Fibroblast of the aortic adventitia (primary cell): ENCODE measurements around the gene ARAP2. TPM values are rescaled to one million over a fixed set of nuclear protein-coding genes. Genes with fewer than 3 reads are reported as not detected.

Experiments used
- DNase-seq: peaks from one replicate; pipeline ENCODE4 v3.0.0-alpha.2; 2010; ENCODE audit warnings: low read depth
- H3K4me3 ChIP-seq: 2 replicates; pipeline ENCODE4 v1.5.1; 2011; ENCODE audit warnings: low read depth, mild to moderate bottlenecking, control low read depth, low read length, moderate library complexity
- total RNA-seq: library from RNA; depleted of rRNA; stranded (reverse); fragments of >200 nt; gene quantifications from 2 replicates; pipeline ENCODE4 v1.2.3, GENCODE V29; 2012; ENCODE audit warnings: low replicate concordance
- TF ChIP-seq, protein P1 (sequence below): IDR thresholded peaks from 2 replicates; pipeline ENCODE4 v1.5.1; 2011; ENCODE audit warnings: mild to moderate bottlenecking, low read length, control low read depth, inconsistent platforms; ENCODE audit not compliant: insufficient read depth

The ARAP2 gene
- total RNA-seq, 1 donor, result 0.63 TPM

DNA sequence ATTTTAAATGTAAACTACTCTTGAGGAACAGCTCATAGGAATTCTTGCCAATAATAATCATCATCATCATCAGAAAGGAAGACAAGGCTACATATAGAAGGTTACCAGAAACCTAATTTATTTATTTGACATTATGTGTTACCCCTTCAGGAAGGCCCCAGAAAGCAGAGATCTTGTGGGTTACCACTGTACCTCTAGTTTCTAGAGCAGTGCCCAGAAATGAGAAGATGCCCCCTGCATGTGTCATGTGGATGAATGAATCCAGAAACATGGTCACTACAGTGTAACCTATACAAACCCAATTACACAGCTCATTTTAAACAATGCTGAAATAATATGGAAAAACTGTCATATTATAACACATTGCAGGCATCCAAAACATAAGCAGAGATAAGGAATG is 70.4 kb downstream of the ARAP2 start:
- no peak overlapping the region for H3K4me3 ChIP-seq
- DNase-seq, result no peak
- TF ChIP-seq, protein P1, sequence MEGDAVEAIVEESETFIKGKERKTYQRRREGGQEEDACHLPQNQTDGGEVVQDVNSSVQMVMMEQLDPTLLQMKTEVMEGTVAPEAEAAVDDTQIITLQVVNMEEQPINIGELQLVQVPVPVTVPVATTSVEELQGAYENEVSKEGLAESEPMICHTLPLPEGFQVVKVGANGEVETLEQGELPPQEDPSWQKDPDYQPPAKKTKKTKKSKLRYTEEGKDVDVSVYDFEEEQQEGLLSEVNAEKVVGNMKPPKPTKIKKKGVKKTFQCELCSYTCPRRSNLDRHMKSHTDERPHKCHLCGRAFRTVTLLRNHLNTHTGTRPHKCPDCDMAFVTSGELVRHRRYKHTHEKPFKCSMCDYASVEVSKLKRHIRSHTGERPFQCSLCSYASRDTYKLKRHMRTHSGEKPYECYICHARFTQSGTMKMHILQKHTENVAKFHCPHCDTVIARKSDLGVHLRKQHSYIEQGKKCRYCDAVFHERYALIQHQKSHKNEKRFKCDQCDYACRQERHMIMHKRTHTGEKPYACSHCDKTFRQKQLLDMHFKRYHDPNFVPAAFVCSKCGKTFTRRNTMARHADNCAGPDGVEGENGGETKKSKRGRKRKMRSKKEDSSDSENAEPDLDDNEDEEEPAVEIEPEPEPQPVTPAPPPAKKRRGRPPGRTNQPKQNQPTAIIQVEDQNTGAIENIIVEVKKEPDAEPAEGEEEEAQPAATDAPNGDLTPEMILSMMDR, result no peak

DNA sequence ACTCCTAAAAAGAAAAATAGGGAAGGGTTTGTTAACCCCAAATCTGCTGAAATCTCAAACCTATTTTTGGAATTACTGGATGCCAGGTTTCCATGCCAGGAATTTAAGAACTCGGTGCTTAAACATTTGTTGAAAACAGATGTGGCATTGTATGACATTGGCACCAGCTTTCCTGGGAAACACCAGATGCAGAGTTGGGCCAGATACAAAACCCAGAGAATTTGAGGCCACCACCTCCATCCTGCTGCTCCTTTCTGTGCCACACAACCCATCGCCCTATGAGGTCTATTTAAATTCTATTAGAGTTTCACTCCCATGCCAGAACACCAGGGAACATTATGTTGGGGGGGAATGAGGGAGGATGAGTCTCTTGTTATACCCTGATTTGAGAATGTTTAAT is 71.7 kb downstream of the ARAP2 start:
- H3K4me3 ChIP-seq, result no peak overlapping the region
- DNase-seq, result no peak
- TF ChIP-seq, protein P1, result no peak

DNA sequence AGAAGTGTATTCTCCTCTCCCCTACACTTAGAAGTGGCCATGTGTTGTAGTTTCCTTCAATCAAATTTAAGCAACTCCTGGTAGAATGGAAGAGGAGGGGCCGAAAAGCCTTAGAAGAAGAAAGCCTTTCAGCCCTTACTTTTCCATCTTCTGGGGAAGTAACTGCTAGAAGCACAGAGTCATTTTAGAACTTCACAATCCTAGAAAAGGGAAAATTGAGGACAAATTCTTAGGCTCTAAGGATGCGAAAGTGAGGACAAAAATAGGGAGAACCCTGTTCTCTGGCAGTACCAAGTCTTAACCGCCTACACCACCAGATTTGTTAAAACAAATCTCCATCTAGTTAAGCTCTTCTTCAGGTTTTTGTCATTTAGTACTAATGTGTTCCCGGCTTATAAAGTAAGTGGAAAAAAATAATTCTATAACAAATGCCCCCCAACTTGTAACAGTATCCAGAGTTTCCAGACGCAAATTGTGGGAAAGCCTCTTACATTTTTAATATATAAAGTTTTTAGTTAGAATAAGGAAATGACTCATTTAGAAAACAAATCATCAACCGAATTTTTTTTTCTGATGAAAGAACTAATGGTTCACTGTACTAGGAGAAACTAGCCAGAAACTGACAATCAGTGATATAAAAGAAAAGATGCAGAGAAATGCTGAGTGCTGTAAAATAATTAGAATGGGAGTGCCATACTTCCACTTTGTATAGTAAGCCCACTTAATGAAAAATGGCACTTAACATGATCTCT is 76.0 kb downstream of the ARAP2 start:
- TF ChIP-seq, protein P1, result no peak
- no peak for DNase-seq
- H3K4me3 ChIP-seq, result no peak overlapping the region

DNA sequence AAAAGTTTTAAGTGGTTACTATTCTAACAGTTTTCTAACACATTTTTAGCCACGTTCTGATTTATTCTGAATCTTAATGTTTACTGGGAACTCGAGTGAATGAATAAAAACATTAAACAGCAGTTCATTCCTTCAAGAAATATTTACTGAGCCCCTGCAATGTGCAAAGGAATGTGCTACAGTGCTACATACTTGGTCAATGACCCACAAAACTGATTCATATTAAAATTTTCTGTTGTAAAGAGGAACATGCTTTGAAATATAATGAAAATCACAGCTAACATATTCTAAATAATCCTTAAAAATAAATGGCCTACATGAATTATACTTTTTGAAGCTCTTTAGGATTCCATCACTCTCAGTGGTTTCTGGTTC is 78.7 kb downstream of the ARAP2 start:
- H3K4me3 ChIP-seq, result no peak overlapping the region
- no peak for DNase-seq
- TF ChIP-seq, protein P1, result no peak

DNA sequence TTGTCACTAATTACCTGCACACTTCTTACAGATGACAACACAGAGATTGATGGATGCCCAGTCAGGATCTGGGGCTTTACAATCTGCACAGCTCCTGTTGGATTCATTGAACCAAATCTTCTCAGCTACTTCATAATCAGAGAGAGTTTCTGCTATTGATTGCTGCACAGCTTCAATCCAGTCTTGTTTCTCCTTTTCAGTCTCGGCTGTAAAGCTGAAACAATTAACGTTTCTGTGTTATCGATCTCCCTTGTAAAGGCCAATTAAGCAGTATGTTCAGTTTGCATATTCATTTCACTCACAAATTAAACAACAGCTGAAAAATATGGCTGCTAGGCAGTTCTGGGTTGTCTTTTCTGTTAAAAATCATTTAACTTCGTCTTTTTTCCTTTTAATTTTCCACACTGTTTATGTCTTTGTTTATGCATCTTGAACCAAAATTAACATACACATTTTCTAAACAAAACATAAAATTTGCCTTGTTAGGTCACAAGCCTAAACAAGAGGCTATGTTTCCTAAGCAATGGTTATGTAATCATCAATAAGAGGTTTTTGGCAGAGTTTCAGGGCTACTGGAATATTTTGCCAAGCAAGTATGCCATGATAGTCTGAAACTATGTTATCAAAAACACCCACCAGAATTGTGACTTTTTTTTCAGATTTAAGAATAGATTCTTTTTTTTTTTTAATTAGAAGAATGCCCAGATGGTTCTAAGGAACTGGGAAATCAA is 79.2 kb downstream of the ARAP2 start:
- no peak overlapping the region for H3K4me3 ChIP-seq
- no peak for DNase-seq
- TF ChIP-seq, protein P1, result no peak

DNA sequence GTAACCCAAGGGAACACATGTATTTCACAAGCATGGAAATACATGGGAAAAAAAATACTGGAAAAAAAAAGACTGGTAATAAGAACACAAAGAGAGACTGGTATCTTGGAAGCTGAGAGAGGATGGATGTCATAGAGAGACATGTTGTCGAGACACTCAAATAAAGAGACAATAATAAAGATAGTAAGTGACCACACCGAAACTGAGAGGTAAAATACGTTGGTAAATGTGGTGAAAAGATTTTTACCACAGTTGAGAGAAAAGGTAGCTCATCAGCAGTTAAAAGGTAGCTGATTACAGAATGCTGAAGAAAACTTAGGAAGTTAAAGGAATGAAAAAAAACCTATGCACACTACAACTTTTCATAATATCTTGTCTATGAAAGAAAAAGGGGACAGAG is 81.1 kb downstream of the ARAP2 start:
- DNase-seq, result no peak
- TF ChIP-seq, protein P1, result no peak
- no peak overlapping the region for H3K4me3 ChIP-seq
